H9 (cell line): Measurements from ENCODE around the gene PLCH1. TPM values are rescaled to one million over a fixed set of nuclear protein-coding genes. Genes with fewer than 3 reads are reported as not detected.

Source experiments
- DNase-seq: peaks from one replicate; pipeline ENCODE4 v3.0.0-alpha.2; 2017
- H2AFZ ChIP-seq: one replicate; pipeline ENCODE4 v1.6.1; 2013; ENCODE audit warnings: mild to moderate bottlenecking, low read length, control low read depth, moderate library complexity
- H2AK5ac ChIP-seq: 2 replicates; pipeline ENCODE4 v1.6.1; 2013; ENCODE audit warnings: low read length, control low read depth, mixed read lengths; ENCODE audit not compliant: insufficient read length
- H2BK120ac ChIP-seq: one replicate; pipeline ENCODE4 v1.6.1; 2013; ENCODE audit warnings: low read depth, mild to moderate bottlenecking, low read length, control low read depth, inconsistent platforms; ENCODE audit not compliant: poor library complexity, severe bottlenecking
- H2BK12ac ChIP-seq: 2 replicates; pipeline ENCODE4 v1.6.1; 2013; ENCODE audit warnings: low read length, control low read depth, mixed read lengths, low read depth; ENCODE audit not compliant: insufficient read length
- H2BK15ac ChIP-seq: 2 replicates; pipeline ENCODE4 v1.6.1; 2013; ENCODE audit warnings: low read depth, low read length, control low read depth
- H2BK20ac ChIP-seq: one replicate; pipeline ENCODE4 v1.6.1; 2013; ENCODE audit warnings: low read depth, mild to moderate bottlenecking, low read length, control low read depth, inconsistent platforms; ENCODE audit not compliant: poor library complexity, severe bottlenecking
- H2BK5ac ChIP-seq: 2 replicates; pipeline ENCODE4 v1.6.1; 2013; ENCODE audit warnings: low read length, control low read depth, mixed read lengths; ENCODE audit not compliant: insufficient read length
- H3K14ac ChIP-seq: 2 replicates; pipeline ENCODE4 v1.6.1; 2013; ENCODE audit warnings: low read length, control low read depth; ENCODE audit not compliant: insufficient read depth
- H3K18ac ChIP-seq: 2 replicates; pipeline ENCODE4 v1.6.1; 2013; ENCODE audit warnings: low read depth, mild to moderate bottlenecking, mixed read lengths, low read length, control low read depth; ENCODE audit not compliant: insufficient read length
- H3K23ac ChIP-seq: 2 replicates; pipeline ENCODE4 v1.6.1; 2013; ENCODE audit warnings: low read length, control low read depth, mixed read lengths, low read depth; ENCODE audit not compliant: insufficient read length
- H3K23me2 ChIP-seq: 2 replicates; pipeline ENCODE4 v1.6.1; 2013; ENCODE audit warnings: low read depth, mild to moderate bottlenecking, mixed read lengths, low read length, control low read depth; ENCODE audit not compliant: insufficient read length, poor library complexity, severe bottlenecking
- H3K27ac ChIP-seq: 2 replicates; pipeline ENCODE4 v1.5.1; 2013; ENCODE audit warnings: low read length, control low read depth, mixed read lengths, low read depth; ENCODE audit not compliant: insufficient read length
- H3K27me3 ChIP-seq: 2 replicates; pipeline ENCODE4 v1.6.1; 2013; ENCODE audit warnings: low read length, control low read depth, inconsistent platforms; ENCODE audit not compliant: insufficient read depth
- H3K4ac ChIP-seq: 2 replicates; pipeline ENCODE4 v1.6.1; 2013; ENCODE audit warnings: low read depth, mild to moderate bottlenecking, control low read depth, inconsistent platforms, low read length, moderate library complexity
- H3K4me1 ChIP-seq: 2 replicates; pipeline ENCODE4 v1.6.1; 2013; ENCODE audit warnings: low read length, control low read depth, inconsistent platforms; ENCODE audit not compliant: insufficient read depth
- H3K4me2 ChIP-seq: 2 replicates; pipeline ENCODE4 v1.6.1; 2013; ENCODE audit warnings: low read length, control low read depth, mixed read lengths; ENCODE audit not compliant: insufficient read length, insufficient read depth
- H3K56ac ChIP-seq: 2 replicates; pipeline ENCODE4 v1.6.1; 2013; ENCODE audit warnings: low read depth, mild to moderate bottlenecking, mixed read lengths, low read length, control low read depth; ENCODE audit not compliant: insufficient read length
- H3K79me1 ChIP-seq: 2 replicates; pipeline ENCODE4 v1.6.1; 2013; ENCODE audit warnings: low read depth, mild to moderate bottlenecking, moderate library complexity, low read length, control low read depth, inconsistent platforms; ENCODE audit not compliant: insufficient read depth, poor library complexity, severe bottlenecking
- H3K79me2 ChIP-seq: 2 replicates; pipeline ENCODE4 v1.6.1; 2013; ENCODE audit warnings: low read length, control low read depth, inconsistent platforms; ENCODE audit not compliant: insufficient read depth
- H3K9ac ChIP-seq: 2 replicates; pipeline ENCODE4 v1.6.1; 2013; ENCODE audit warnings: low read length, control low read depth, mixed read lengths; ENCODE audit not compliant: insufficient read length; ENCODE audit errors: extremely low read depth
- H3K9me3 ChIP-seq: one replicate; pipeline ENCODE4 v1.6.1; 2013; ENCODE audit warnings: low read depth, low read length, inconsistent platforms; ENCODE audit not compliant: control insufficient read depth
- H3T11ph ChIP-seq: one replicate; pipeline ENCODE4 v1.6.1; 2013; ENCODE audit warnings: mild to moderate bottlenecking, low read length, control low read depth, inconsistent platforms
- H4K20me1 ChIP-seq: one replicate; pipeline ENCODE4 v1.6.1; 2013; ENCODE audit not compliant: control insufficient read depth, insufficient read length, insufficient read depth
- H4K5ac ChIP-seq: 2 replicates; pipeline ENCODE4 v1.6.1; 2013; ENCODE audit warnings: low read depth, mild to moderate bottlenecking, mixed read lengths, low read length, control low read depth; ENCODE audit not compliant: insufficient read length
- H4K8ac ChIP-seq: replicated peaks from 2 replicates; pipeline ENCODE4 v1.6.1; 2013; ENCODE audit warnings: low read length, control low read depth, mixed read lengths, low read depth; ENCODE audit not compliant: insufficient read length
- H4K91ac ChIP-seq: 2 replicates; pipeline ENCODE4 v1.6.1; 2013; ENCODE audit warnings: low read depth, mild to moderate bottlenecking, moderate library complexity, mixed read lengths, low read length, control low read depth; ENCODE audit not compliant: insufficient read length
- H3K27ac Mint-ChIP-seq, 3 experiments: 2 replicates in 2 of 3; 3 replicates in 1 of 3; pipeline ENCODE4 v1.8.0; 2020 to 2021; ENCODE audit warnings: mixed read lengths in 3 of 3, mild to moderate bottlenecking in 1 of 3, moderate library complexity in 1 of 3
- H3K27me3 Mint-ChIP-seq: 2 replicates; pipeline ENCODE4 v1.8.0; 2021; ENCODE audit warnings: low read depth, mild to moderate bottlenecking, moderate library complexity, mixed read lengths
- H3K36me3 Mint-ChIP-seq, 3 experiments: 2 replicates in 2 of 3; 3 replicates in 1 of 3; pipeline ENCODE4 v1.8.0; 2020 to 2021; ENCODE audit warnings: low read depth in 3 of 3, mixed read lengths in 3 of 3; ENCODE audit not compliant: insufficient read depth in 1 of 3
- H3K4me1 Mint-ChIP-seq, 2 experiments: 2 replicates each; pipeline ENCODE4 v1.8.0; 2020; ENCODE audit warnings: mixed read lengths in 2 of 2
- H3K4me3 Mint-ChIP-seq, 2 experiments: 2 replicates in 1 of 2; 3 replicates in 1 of 2; pipeline ENCODE4 v1.8.0; 2020 to 2021; ENCODE audit warnings: mild to moderate bottlenecking in 2 of 2, mixed read lengths in 2 of 2, moderate library complexity in 1 of 2
- H3K9me3 Mint-ChIP-seq, 2 experiments: 2 replicates in 1 of 2; 3 replicates in 1 of 2; pipeline ENCODE4 v1.8.0; 2020; ENCODE audit warnings: mild to moderate bottlenecking in 2 of 2, mixed read lengths in 2 of 2, moderate library complexity in 1 of 2
- WGBS: extraction: QIAGEN DNeasy Blood & Tissue Kit; methylation state at CpG from one replicate; pipeline ENCODE4 v1.1.7; 2013; ENCODE audit warnings: missing lambda C conversion rate, low lambda C conversion rate, mixed read lengths; ENCODE audit not compliant: insufficient read length; ENCODE audit errors: extremely low coverage; 5-methylcytosine and 5-hydroxymethylcytosine counted together
- total RNA-seq: library from RNA; stranded (reverse); gene quantifications from 2 replicates; pipeline ENCODE4 v1.2.1, GENCODE V29; 2021
- TF ChIP-seq, protein P1 (sequence below): fragments of 200-600 bp; sonication (generic); conservative IDR thresholded peaks from 3 replicates; pipeline ENCODE4 v1.8.0; 2021; ENCODE audit warnings: antibody characterized with exemption, mild to moderate bottlenecking

The PLCH1 gene
- total RNA-seq, 1 experiment from 2014 or later, result 19.0 TPM

DNA sequence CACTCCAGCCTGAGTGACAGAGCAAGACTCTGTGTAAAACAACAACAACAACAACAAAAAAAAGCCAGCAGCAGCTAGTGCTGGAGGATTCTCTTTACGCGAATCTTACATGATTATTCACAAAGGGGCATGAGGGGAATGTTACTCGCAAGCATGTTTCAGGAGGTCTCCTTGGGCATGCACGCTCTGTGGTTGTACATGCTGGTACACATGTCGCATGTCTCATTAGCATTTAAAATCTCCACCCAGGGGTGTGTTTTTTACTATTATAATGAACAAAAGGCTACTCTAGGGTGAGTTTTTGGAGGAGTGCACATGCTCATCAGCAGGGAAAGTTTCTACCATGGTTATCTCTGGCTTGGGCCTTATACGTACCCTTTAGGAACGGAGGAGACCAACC, 12.7 kb upstream of the PLCH1 start:
- TF ChIP-seq, protein P1, sequence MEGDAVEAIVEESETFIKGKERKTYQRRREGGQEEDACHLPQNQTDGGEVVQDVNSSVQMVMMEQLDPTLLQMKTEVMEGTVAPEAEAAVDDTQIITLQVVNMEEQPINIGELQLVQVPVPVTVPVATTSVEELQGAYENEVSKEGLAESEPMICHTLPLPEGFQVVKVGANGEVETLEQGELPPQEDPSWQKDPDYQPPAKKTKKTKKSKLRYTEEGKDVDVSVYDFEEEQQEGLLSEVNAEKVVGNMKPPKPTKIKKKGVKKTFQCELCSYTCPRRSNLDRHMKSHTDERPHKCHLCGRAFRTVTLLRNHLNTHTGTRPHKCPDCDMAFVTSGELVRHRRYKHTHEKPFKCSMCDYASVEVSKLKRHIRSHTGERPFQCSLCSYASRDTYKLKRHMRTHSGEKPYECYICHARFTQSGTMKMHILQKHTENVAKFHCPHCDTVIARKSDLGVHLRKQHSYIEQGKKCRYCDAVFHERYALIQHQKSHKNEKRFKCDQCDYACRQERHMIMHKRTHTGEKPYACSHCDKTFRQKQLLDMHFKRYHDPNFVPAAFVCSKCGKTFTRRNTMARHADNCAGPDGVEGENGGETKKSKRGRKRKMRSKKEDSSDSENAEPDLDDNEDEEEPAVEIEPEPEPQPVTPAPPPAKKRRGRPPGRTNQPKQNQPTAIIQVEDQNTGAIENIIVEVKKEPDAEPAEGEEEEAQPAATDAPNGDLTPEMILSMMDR, result no peak
- Histone ChIP-seq H3K9ac (no peak overlapping the region), H4K5ac (no peak overlapping the region), H3T11ph (no peak overlapping the region), H3K18ac (no peak overlapping the region), H4K8ac (no peak overlapping the region), H2BK20ac (no peak overlapping the region), H3K27ac (no peak overlapping the region), H3K4me2 (no peak overlapping the region), H3K23me2 (no peaks in the 10 kb centered on the region), H2BK12ac (no peak overlapping the region), H2AFZ (no peak overlapping the region), H3K4me1 (no peaks in the 10 kb centered on the region), H2BK15ac (no peak overlapping the region), H2AK5ac (no peak overlapping the region), H2BK5ac (no peak overlapping the region), H4K20me1 (no peaks in the 10 kb centered on the region), H3K79me1 (no peaks in the 10 kb centered on the region), H3K79me2 (no peaks in the 10 kb centered on the region), H3K23ac (no peak overlapping the region), H3K9me3 (no peaks in the 10 kb centered on the region), H3K27me3 (no peaks in the 10 kb centered on the region), H3K14ac (no peak overlapping the region), H4K91ac (no peak overlapping the region), H2BK120ac (no peak overlapping the region), H3K56ac (no peak overlapping the region), H3K4ac (no peak overlapping the region)
- DNase-seq, result no peak
- WGBS, result no CpG with 5 or more reads among the region's 7 CpGs
- Mint-ChIP-seq H3K4me1 (peaks cover 4% of the 10 kb centered on the region in 2 experiments; a peak in 3 of 4 replicates), H3K9me3 (no peaks in the 10 kb centered on the region), H3K4me3 (no peak overlapping the region), H3K36me3 (peaks cover 0 to 4% (median 0%) of the 10 kb centered on the region in 3 experiments; a peak in 2 of 7 replicates), H3K27me3 (no peaks in the 10 kb centered on the region), H3K27ac (no peak overlapping the region; a peak in 1 of 7 replicates)
